ENCODE measurements around the gene AHCYL2. TPM values are rescaled to one million over a fixed set of nuclear protein-coding genes. Genes with fewer than 3 reads are reported as not detected.

Gene AHCYL2
- total RNA-seq, 1 experiment from 2014 or later: 23.2 TPM

GRCh38 chr7:129338450-129338849 lies 113.6 kb downstream of the AHCYL2 start:
- Histone ChIP-seq H3K23me2 (ENCODE audit: insufficient read length, low read depth, low read length, poor library complexity, severe bottlenecking) (no peaks in the 10 kb centered on the region), H3K79me2 (ENCODE audit: insufficient read depth, low read length) (no peaks in the 10 kb centered on the region), H3K4me1 (ENCODE audit: insufficient read depth, low read length) (peaks cover 8% of the 10 kb centered on the region; the same call in 1 of the 2 replicates), H4K91ac (ENCODE audit: insufficient read length, low read depth, low read length) (no peak overlapping the region), H3K4me2 (ENCODE audit: insufficient read depth, insufficient read length, low read length) (no peak overlapping the region), H3K9ac (ENCODE audit: extremely low read depth, insufficient read length, low read length) (no peak overlapping the region), H2BK12ac (ENCODE audit: insufficient read length, low read depth, low read length) (no peak overlapping the region), H3K79me1 (ENCODE audit: insufficient read depth, low read depth, low read length, poor library complexity, severe bottlenecking) (no peaks in the 10 kb centered on the region), H2AK5ac (ENCODE audit: insufficient read length, low read length) (no peak overlapping the region), H3T11ph (ENCODE audit: low read length) (no peak overlapping the region), H3K27ac (ENCODE audit: insufficient read length, low read depth, low read length) (no peak overlapping the region), H2BK20ac (ENCODE audit: low read depth, low read length, poor library complexity, severe bottlenecking) (no peak overlapping the region), H3K9me3 (ENCODE audit: control insufficient read depth, low read depth, low read length) (no peaks in the 10 kb centered on the region), H2BK5ac (ENCODE audit: insufficient read length, low read length) (no peak overlapping the region), H4K5ac (ENCODE audit: insufficient read length, low read depth, low read length) (no peak overlapping the region), H2BK120ac (ENCODE audit: low read depth, low read length, poor library complexity, severe bottlenecking) (no peak overlapping the region), H3K23ac (ENCODE audit: insufficient read length, low read depth, low read length) (no peak overlapping the region), H4K8ac (replicated peaks; ENCODE audit: insufficient read length, low read depth, low read length) (no peak overlapping the region), H4K20me1 (ENCODE audit: control insufficient read depth, insufficient read depth, insufficient read length) (no peaks in the 10 kb centered on the region), H3K4ac (ENCODE audit: low read depth, low read length) (no peak overlapping the region), H2AFZ (ENCODE audit: low read length) (no peak overlapping the region), H3K14ac (ENCODE audit: insufficient read depth, low read length) (no peak overlapping the region), H2BK15ac (ENCODE audit: low read depth, low read length) (no peak overlapping the region), H3K18ac (ENCODE audit: insufficient read length, low read depth, low read length) (no peak overlapping the region), H3K56ac (ENCODE audit: insufficient read length, low read depth, low read length) (no peak overlapping the region), H3K27me3 (ENCODE audit: insufficient read depth, low read length) (no peaks in the 10 kb centered on the region)
- no CpG with 5 or more reads among the region's 2 CpGs for WGBS (ENCODE audit: extremely low coverage, insufficient read length, low lambda C conversion rate)
- Mint-ChIP-seq H3K4me1 (peaks cover 17 to 18% of the 10 kb centered on the region in 2 experiments), H3K27ac (no peak overlapping the region), H3K27me3 (ENCODE audit: low read depth) (no peaks in the 10 kb centered on the region), H3K4me3 (no peak overlapping the region), H3K9me3 (no peaks in the 10 kb centered on the region), H3K36me3 (ENCODE audit: insufficient read depth in 1 of 3, low read depth in 3 of 3) (no peaks in the 10 kb centered on the region)
- TF ChIP-seq CTCF (conservative IDR thresholded peaks at IDR 0.05): no peak
- DNase-seq: no peak

Data from H9 (cell line).